IPS-18c (cell line): ENCODE results near the gene MYOCD.
A peak's percentile ranks its signal among the peaks of the same experiment; 100 is the strongest.
"Not testable (repeated sequence)": the region's sequence is repeated elsewhere in the genome, so short reads cannot be mapped to it uniquely, and the experiment has no call there.

Experiments
- H3K4me3 ChIP-seq: 2 replicates; pipeline ENCODE4 v1.7.0; 2013; ENCODE audit warnings: low read depth, mild to moderate bottlenecking, low read length, moderate library complexity; ENCODE audit not compliant: insufficient read depth
- H3K9me3 ChIP-seq: one replicate; pipeline ENCODE4 v1.6.1; 2013; ENCODE audit warnings: mild to moderate bottlenecking, low read length, moderate library complexity; ENCODE audit not compliant: control insufficient read depth, insufficient read depth

MYOCD gene

DNA sequence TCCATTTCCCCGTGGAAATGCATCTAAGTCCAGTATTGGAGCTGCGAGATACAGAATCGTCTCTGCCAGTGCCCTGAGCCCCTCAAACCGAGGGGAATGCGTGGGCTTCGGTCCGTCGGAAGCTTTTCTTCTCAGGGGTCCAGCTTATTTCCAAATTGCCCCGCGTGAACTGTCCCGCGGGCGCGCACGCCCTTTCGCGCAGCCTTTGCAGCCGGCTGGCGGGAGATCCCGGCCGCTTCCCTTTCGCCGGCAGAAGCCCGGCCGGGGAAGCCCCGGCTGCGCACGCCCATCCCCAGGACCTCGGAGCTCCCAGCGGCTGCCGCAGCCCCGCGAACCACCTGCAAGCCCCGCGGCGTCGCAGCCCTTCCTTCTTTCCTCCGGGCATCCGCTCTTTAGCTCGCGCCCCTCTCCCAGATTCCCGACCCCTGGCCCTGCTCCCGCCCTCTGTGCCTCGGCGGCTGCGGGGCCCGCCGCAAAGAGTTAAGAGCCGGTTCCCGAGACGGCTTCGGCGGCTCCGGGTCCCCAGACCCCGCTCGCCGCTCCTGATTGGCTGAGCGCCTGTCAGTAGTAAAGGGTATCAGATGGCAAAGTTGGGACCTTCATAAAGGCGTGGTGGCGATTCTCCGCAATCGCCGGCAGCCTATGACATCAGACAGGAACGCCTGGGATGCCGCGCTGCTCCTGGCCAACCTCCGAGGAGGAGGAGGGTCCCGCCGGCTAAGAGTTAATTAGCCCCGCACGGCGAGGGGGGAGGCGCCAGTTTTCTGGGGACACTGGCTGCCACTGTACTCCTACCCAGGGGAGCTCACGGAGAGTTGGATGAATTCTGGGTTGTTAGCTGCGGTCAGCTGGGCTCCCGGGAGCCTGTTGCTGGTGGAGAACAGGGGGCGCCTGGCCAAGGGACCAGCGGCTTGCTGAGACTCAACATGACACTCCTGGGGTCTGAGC is at the start of gene MYOCD:
Gene MYOCD (plus strand): TSS at position 628 of the 948 bp plus-strand sequence. CDS start 299 bp downstream, at position 927.
- H3K4me3 ChIP-seq, result peak within 1 kb of the TSS; percentile 77

DNA sequence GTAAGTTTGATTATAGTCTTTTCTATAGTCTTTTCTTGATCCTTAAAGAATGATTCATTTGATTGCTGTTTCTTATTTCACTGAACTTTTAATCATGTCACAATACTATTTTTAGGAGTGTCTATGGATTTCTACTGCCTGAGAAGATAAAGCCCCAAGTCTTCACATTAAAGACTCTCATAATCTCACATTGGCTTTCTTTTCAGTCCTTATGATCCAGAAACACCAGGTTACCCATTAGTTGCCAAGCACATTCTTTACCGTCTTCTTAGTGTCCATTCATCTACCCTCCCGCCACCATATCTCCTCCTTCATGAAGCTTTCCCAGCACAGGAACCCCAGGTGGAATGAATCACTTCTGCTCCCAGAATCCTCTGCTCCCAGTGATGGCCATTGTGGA is 49.5 kb upstream of the MYOCD start:
- Histone ChIP-seq H3K4me3 (no peak overlapping the region), H3K9me3 (no peaks in the 10 kb centered on the region)

More for the DNA sequence above, at the start of gene MYOCD:
- H3K9me3 ChIP-seq, result no peaks in the 10 kb centered on the region

DNA sequence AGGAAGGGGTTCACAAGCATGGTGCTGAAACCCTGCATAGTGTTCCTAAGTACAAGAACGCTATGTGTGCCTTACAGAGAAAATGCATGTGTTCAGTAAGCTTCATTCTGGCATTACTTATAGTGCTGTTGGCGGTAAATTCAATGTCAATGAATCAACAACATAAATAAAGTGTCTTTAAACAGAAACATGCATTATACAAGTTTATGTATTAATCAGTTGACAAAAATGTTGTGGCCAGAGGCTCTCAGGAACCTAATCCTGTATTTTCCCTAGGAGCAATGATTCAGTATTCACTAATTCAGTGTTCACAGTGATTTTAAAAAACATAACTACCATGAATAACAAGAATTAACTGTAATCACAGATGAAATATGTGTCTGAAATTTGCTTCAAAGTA is 47.1 kb upstream of the MYOCD start:
- H3K9me3 ChIP-seq, result no peaks in the 10 kb centered on the region

GRCh38 chr17:12619459-12620199 is 46.1 kb upstream of the MYOCD start:
- Histone ChIP-seq H3K4me3 (no peak overlapping the region), H3K9me3 (no peaks in the 10 kb centered on the region)

More for the DNA sequence above, 47.1 kb upstream of the MYOCD start:
- H3K4me3 ChIP-seq, result no peak overlapping the region

- no peaks in the 10 kb centered on the region for H3K9me3 ChIP-seq
- no peak overlapping the region for H3K4me3 ChIP-seq
Measured at GRCh38 chr17:12620200-12620720, 45.4 kb upstream of the MYOCD start.

GRCh38 chr17:12622726-12623125 is 43.0 kb upstream of the MYOCD start:
- Histone ChIP-seq H3K9me3 (no peaks in the 10 kb centered on the region), H3K4me3 (no peak overlapping the region)

DNA sequence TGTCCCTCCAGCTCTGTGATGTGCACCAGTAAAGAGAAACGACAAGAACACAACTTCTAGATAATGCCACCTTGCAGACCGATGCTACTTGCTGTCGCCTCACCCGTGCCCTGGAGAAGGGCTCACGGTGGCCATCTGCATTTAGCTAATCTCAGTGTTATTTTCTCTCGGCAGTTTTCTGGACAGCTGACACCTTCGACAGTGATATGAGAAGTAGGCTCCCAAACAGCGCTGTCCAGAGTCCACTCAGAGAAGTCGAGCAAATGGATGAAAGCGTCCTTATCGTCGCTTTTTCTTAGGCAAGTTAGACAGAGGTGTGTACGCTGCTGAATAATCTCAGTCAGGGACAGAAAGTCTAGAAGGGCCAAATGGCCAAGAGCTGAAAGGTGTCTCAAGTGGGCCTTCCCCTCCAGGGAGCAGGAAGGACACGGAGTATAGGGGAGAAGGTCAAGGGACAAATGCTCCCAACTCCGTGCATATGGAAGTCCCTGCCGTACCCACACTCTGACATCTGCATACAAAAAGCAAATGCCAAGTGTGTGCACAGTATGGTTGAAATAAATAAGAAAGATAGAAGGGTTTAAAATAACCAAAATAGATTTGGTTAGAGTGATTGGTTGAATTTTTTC is 42.4 kb upstream of the MYOCD start:
- no peaks in the 10 kb centered on the region for H3K9me3 ChIP-seq
- H3K4me3 ChIP-seq, result no peak overlapping the region

DNA sequence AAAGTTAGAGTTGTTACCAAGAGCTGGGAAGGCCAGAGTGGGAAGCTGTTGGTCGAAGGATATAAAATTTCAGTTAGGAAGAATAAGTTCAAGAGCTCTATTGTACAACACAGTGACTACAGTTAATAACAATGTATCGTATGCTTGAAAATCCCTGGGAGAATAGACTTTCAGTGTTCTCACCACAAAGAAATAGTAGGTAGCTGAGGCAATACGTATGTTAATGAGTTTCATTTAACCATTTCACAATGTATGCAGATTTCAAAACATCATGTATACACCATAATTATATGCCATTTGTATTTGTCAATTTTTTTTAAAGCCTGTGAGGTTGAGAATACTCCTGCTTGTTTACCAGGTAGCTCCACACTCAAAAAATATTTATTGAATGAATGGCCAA is 41.5 kb upstream of the MYOCD start:
- H3K9me3 ChIP-seq, result no peaks in the 10 kb centered on the region
- H3K4me3 ChIP-seq, result no peak overlapping the region

GRCh38 chr17:12625092-12625491 is 40.6 kb upstream of the MYOCD start:
- no peak overlapping the region for H3K4me3 ChIP-seq
- H3K9me3 ChIP-seq, result no peaks in the 10 kb centered on the region

- no peaks in the 10 kb centered on the region for H3K9me3 ChIP-seq
- H3K4me3 ChIP-seq, result no peak overlapping the region
Measured at GRCh38 chr17:12627177-12627629, 38.5 kb upstream of the MYOCD start.

DNA sequence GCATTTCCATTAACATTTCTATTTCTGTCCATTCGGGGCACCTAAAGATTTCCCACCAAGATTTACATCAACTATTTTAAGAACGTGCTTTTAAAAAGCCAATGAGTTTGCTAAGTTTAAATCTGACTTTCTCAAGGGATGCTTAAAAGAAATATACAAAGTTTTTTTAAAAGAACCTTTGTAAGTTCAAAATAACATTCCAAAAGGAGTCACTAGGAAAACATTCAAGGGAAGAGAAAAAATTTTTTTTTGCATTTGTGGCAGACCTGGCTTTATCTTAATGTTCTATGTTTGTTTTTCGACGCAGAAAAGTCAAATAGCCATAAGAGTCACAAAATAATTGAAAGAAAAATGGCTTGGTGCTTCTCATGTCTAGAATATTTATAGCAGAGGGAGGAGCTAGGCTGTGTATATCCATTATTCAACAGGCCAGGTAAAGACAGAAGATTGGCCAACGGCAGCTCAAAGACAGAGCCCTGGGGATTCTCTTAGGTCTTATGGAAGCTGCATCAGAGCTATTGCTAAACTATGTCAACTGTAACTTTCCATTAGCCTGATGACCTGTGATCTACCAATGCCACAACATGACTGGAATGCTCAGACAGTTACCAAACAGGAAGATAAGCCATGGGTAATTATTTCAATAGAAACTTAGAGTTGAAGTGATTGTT is 37.8 kb upstream of the MYOCD start:
- H3K9me3 ChIP-seq, result no peaks in the 10 kb centered on the region
- H3K4me3 ChIP-seq, result no peak overlapping the region

DNA sequence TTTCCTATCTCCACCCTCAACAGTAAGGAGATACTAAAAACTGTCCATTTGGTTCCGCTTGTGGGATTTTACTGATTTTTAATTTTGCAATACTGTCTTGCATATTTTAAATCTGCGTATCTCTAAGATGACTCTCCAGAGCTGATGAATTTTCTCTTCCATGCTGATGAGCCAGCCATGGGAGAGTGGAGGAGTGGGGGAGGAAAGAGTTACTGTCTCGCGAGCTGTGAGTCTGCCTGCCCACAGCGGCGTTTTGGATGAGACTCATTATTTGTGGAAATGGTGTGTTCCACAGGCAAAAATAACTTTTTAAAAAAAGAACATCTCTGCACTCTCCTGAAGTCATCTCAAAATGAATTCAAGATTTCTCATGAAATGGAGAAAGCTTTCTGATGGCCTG is 34.6 kb upstream of the MYOCD start:
- no peak overlapping the region for H3K4me3 ChIP-seq
- no peaks in the 10 kb centered on the region for H3K9me3 ChIP-seq

DNA sequence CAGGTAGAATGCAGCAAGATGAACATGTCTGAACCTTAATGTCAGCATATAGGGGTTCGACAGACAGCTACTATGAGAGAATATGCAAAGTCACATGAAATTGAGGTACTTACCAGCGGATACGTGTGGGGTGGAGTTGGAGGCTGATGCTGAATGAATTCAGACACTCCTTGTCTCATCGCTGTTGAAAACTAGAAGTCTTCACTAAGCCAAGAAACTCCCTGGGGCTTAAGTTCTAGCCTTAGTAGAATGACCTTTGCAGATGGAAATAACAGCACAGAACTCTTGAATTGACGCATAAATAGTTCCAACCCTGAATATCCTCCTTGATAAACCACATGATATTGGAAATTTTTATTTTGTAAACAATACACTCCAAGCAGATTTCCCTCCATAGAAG is 32.9 kb upstream of the MYOCD start:
- Histone ChIP-seq H3K4me3 (no peak overlapping the region), H3K9me3 (no peaks in the 10 kb centered on the region)

DNA sequence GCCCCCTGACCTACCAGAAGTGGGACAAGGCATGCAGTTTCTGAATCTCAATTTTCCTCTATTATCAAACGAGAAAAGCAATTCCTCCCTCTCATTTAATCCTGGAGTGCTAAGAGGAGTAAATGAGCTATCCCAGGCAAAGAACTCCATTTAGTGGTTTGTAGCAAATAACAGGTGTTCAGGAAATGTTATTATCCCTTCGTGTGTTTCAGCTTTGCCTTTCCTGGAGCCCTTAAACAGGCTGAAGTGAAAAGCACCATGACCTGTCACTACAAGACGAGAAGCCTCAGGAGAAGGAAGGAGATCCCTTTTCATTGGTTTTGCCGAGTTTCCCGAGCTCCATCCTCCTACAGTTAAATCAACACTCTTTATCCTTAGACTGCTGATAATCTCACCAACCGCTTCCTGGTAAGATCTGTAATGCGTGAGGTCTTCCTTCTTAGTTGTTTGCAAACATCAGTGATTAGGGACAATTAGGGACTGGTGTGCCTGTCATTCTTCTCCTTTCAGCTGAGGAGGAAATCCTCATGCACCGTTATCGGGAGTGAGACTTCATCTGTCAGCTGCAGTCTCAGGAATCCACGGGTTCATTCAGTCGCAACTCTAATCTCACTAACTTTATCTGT is 30.8 kb upstream of the MYOCD start:
- Histone ChIP-seq H3K4me3 (no peak overlapping the region), H3K9me3 (no peaks in the 10 kb centered on the region)

DNA sequence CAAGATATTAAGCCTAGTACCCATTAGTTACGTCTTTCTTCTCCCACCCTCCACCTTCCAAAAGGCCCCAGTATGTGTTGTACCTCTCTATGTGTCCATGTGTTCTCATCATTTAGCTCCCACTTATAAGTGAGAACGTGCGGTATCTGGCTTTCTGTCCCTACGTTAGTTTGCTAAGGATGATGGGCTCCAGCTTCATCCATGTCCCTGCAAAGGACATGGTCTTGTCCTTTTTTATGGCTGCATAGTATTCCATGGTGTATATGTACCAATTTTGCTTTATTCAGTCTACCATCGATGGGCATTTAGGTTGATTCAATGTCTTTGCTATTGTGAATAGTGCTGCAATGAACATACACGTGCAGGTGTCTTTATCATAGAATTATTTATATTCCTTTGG is 29.7 kb upstream of the MYOCD start:
- not testable (repeated sequence) for H3K4me3 ChIP-seq, H3K9me3 ChIP-seq

DNA sequence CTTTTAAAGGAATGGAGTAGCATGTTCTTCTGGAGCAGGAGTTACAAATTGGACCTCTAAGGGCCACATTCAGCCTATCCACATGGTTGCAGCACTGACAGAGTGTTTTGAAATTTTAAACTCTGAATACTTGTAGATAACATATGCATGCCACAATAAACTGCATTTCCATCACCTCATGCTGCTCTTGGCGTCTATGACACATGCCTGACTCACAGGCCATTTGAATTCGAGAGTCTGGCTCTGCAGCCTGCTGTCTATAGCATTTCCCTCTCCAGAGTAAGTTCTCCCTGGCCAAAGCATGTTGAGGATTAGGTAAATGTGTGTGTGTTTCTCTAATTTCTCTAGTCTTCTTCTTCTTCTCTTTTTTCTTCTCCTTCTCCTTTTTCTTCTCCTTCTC is 28.7 kb upstream of the MYOCD start:
- no peaks in the 10 kb centered on the region for H3K9me3 ChIP-seq
- H3K4me3 ChIP-seq, result no peak overlapping the region
